Bone marrow (tissue), 2 donors: ENCODE measurements around the gene DOK4.
"Not testable (repeated sequence)": the region's sequence is repeated elsewhere in the genome, so short reads cannot be mapped to it uniquely, and the experiment has no call there.

Source experiments
- DNase-seq, 2 donors: peaks; one replicate each; lab custom pipeline; 2025; lab: John Stamatoyannopoulos, UW

DOK4 gene

DNA sequence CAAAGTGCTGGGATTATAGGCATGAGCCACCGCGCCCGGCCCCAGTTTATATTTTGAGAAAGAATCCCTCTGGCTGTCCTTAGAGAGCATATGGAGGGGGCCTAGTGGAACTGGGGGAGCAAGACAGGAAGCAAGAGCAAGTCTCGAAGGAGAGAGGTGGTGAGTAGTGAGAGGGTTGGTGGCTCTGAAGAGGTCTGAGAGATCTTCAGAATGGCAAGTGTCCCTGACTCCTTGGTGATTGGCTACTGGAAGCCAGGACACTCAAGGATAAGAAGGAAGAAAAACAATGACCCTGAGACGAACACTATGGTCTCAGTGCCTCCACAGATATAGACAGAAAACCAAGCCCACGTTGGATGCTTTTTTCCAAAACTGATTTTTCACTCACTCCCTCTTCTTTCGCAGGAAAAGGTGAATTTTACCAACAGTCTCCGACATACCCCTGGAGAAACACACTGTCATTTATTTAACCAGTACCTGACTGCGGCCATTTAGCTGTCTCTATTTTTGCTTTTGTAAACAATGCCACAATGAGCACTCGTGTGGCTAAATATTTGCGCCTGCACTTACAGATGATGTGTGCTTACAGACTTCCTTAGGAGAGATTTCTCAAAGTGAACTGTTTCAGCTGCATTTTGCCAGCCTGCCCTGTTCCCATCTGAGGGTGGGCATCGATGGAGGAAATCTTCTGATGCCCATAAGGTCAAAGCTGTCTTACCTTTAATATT lies 15.9 kb upstream of the DOK4 start:
- no peak for DNase-seq

- no peak for DNase-seq
Measured at GRCh38 chr16:57501492-57501891, 15.2 kb upstream of the DOK4 start.

DNA sequence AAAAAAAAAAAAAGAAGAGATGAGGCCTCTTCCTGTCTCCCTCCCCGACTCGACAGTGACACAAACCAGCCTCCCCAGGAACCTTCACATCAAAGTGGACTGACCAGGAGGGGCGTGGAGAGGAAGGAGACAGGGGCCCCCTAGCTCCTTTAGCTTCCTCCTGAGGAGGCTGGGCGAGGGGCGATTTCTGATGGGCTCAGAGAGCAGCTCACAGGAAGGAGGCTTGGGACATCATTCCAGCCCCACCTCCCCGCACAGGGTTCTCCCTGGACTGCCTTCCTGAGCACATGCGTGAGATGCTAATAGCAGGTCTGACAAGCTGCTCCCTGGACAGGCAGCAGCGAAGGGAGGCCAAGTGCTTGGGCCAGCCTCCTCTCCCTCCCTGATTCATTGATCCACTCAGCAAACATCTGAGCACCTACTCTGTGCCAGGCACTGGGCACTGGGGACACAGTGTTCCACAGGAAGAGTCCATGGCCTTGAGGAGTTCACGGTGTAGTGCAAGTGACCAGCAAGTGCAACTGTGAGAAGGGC lies 14.4 kb upstream of the DOK4 start:
- no peak for DNase-seq

GRCh38 chr16:57499941-57500340 lies 13.6 kb upstream of the DOK4 start:
- not testable (repeated sequence) for DNase-seq

GRCh38 chr16:57498031-57498430 lies 11.7 kb upstream of the DOK4 start:
- no peak for DNase-seq

DNA sequence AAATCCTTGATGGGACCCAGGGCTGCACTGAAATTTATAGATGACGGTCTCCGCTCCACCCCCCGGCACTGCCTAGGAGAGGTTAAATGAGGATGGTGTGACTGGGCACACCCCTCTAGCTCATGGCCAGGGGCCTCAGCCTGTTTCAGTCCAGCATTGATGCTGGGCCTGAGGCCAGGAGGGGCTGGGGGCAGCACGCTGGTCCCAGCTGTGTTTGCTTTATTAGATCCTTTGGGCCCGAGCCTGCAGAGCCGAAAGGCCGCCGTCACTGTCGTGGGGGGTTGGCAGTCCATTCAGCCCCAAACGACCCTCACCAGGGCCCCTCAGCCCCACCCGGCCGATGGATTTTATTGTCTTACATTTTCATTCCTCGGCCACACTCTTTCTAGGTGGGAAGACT lies 10.8 kb upstream of the DOK4 start:
- DNase-seq: no peak

GRCh38 chr16:57493767-57494166 lies 7.5 kb upstream of the DOK4 start:
- DNase-seq: no peak

DNA sequence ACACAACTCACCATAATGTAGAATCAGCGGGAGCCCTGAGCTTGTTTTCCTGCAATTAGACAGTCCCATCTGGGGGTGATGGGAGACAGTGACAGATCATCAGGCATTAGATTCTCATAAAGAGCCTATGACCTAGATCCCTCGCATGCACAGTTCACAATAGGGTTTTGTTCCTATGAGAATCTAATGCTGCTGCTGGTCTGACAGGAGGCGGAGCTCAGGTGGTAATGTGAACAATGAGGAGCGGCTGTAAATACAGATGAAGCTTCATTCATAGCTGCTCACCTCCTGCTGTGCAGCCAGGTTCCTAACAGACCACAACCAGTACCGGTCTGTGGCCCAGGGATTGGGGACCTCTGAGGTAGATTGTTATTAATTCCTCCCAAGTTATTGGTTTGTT lies 2.9 kb upstream of the DOK4 start:
- DNase-seq: no peak

- no peak for DNase-seq
Measured at GRCh38 chr16:57486858-57487834, 853 bp upstream of the DOK4 start.

GRCh38 chr16:57485091-57485915 lies 990 bp downstream of the DOK4 start:
- no peak for DNase-seq

DNA sequence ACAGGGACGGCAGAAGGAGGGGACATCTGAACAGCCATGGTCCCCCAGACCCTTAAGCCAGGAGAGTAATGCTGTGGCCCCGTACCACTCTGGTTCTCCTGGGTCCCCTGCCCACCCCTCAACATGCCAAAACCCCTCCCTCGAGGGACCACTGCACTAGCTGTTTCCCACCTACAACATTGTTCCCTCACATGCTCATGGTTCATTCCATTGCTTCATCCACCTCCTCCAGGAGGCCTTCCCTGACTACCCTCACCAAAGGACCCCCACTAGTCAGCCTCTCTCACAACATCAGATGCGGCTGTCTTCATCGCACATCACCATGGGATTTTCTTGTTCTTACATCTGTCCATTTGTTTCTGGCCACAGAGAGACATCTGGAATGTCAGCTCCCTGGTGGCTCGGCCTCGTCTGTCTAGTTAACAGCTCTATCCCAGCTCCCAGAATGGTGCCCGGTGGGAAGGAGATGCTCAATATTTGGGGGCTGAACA lies 1.7 kb downstream of the DOK4 start:
- DNase-seq: no peak

- no peak for DNase-seq
Measured at GRCh38 chr16:57483725-57484514, 2.4 kb downstream of the DOK4 start.

- DNase-seq: no peak
Measured at GRCh38 chr16:57482845-57483545, 3.3 kb downstream of the DOK4 start.

DNA sequence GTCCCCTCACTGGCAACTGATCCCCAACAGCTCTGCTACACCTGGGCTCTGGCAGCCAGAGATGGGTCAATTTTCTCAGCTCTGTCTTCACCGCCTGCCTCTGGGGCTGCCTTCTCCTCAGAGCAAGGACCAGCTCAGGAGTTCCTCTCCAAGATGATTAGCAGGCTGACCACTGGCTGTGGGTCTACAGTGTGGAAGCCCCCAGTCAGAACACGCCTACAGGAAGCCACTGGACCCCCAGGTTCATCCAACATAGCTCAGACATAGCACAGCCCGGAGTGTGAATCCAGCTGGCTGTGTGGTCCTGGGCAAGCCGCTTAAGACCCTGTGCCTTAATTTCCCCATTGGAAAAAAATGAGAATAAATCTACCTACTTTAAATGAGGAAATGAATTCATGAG lies 4.9 kb downstream of the DOK4 start:
- DNase-seq: no peak

- no peak for DNase-seq
Measured at GRCh38 chr16:57480754-57481230, 5.5 kb downstream of the DOK4 start.

DNA sequence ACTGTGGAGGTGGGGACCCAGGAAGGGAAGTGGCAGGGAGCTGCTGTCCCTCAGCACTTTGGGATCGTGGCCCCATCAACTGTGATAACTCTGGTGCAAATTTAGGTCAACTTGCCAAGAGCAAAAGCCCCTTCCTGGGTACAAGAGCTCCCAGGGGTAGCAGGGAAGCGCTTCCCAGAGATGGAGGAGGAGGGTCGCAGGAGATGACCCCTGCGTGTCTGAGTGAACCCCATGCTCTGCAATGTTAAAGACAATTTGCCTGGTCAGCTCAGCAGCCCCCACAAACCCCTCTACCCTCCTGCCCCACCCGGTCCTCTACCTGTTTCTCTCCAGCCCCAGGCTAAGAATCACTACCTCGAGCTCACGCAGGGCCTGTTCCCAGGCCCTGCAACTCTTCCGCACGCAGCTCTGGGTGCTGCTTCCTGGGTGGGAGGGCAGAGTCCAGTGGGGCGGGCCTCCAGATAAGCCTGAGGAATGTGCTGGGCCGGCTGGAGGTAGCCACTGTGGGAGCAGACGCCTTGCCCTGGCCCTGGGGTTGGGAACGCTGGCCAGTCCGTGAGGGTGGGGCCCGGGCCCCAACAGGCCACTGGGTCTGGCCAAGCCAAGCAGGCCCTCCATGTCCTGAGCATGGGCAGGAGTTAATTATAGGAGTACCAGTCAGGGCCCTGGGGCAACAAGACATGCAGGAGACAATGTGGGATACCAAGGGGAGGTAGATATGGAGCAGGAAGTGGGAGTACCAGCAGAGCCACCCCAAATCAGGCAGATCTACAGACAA lies 6.1 kb downstream of the DOK4 start:
- no peak for DNase-seq

DNA sequence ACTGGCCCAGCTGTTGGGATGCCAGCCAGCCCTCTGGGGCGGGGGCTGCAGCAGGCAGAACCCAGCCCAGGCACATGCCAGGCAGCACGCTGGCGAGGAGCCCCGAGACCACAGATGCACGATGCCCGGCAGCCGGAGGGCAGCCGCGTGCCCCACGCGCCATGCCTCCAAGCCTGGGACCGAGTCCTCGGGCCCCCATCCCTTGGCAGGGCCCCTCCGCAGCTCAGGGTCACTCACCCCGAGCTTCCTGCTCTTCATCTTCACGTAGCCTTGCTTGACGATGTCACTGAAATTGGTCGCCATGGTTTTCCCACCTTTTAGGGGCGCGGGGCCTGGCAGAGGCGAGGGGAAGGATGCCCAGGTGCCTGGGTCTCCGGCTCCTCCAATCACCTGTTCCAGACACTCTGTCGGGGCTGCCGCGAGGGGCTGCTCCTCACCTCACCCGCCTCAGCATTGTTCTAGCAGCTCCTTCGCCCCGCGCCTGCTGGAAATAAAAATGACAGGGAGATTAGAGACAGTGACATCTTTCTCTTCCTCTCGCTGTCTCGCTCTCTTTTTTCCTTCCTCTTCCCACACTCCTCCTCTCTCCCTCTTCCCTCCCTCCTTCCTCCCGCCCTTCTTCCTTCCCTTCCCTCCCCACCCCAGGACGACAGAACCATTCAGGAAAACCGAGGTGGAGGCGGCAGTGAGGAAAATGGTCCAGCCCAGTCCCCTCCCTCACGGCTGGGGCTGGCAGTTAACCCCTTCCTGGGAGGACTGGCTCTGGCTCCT lies 6.9 kb downstream of the DOK4 start:
- DNase-seq: no peak

DNA sequence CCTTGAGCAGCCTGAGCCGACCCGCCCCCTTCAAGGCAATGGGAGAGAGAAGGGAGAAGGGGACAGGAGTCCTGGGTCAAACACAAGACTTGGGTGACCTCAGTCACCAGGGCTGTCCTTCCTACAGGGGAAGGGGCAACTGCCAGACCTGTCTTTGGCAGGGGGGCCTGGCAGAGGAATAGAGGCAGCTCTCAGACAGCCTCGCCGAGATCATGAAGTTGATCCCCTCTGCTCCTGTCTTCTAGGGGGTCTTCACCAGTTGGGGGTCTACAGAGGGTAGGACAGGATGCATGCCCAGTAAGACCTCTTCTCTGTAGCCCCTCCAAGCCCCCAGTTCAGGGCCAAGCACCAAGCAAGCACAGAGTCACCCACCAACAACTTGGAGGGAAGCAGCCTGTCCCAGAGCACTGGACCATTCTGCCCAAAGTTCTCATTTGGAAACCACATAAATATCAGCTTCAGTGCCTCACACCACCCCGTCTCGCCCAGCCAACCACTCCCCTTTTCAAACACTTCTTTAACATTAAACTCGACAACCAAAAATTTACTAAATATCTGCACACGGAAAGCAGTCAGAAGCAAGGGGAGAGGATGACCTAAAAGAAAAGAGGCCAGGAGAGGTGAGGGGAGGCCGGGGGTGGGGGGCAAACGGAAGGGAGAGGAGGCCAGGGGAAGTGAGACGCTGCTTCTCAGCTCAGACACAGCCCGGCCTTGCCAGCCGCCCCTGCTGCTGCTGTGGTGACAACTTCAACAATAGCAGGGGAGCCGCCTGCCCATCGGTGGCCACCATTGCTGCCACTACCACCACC lies 7.7 kb downstream of the DOK4 start:
- no peak for DNase-seq
